Measurements from ENCODE around the gene LTA.

LTA gene

DNA sequence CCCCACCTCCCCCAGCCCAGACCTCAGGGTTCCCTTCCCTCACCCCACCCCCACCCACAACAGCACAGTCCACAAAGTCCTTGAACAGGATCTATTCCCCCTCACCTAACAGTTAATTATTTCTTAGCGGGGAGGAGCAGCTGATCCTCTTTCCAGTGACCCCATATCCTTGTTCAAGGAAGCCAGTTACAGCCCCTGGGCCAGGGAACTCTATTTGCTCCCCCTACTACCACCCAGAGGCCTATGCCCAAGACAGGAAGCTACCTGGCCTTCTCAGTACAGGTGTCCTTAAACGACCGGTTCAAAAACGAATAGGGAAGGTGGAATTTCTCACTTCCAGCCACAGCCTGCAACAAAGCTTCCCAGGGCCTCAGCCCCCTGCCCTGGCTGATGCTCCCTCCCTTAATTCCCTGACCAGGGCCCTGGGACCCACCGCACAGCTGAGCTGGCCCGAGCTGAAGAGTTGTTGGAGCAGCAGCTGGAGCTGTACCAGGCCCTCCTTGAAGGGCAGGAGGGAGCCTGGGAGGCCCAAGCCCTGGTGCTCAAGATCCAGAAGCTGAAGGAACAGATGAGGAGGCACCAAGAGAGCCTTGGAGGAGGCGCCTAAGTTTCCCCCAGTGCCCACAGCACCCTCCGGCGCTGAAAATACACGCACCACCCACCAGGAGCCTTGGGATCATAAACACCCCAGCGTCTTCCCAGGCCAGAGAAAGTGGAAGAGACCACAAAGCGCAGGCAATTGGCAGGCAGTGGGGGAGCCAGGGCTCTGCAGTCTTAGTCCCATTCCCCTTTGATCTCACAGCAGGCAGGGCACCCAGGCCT, 42.5 kb upstream of the LTA start (continued):
- TF ChIP-seq SCRT1 (tag by site-specific recombination; IDR thresholded peaks at IDR 0.05; ENCODE audit: borderline replicate concordance) (no peak), ZNF747 (tag by site-specific recombination; IDR thresholded peaks at IDR 0.05) (no peak), HIC1 (tag by site-specific recombination; IDR thresholded peaks at IDR 0.05) (0 out of 2 replicates have a peak, but pooled peaks have one; percentile 19), GLIS1 (tag by site-specific recombination; IDR thresholded peaks at IDR 0.05) (no peak), ZNF571 (tag by site-specific recombination; IDR thresholded peaks at IDR 0.05) (no peak), ZNF521 (tag by site-specific recombination; IDR thresholded peaks at IDR 0.05) (no peak), ZNF654 (tag by site-specific recombination; IDR thresholded peaks at IDR 0.05; ENCODE audit: low read depth) (no peak), ZNF2 (tag by site-specific recombination; IDR thresholded peaks at IDR 0.05) (0 out of 2 replicates have a peak, but pooled peaks have one; percentile 46), TCF7L2 (IDR thresholded peaks at IDR 0.05; ENCODE audit: borderline replicate concordance, low read depth, low read length) (no peak), ZNF514 (tag by site-specific recombination; IDR thresholded peaks at IDR 0.05) (no peak), ZNF48 (tag by site-specific recombination; IDR thresholded peaks at IDR 0.05) (no peak), PBX3 (CRISPR knock-in tag; IDR thresholded peaks at IDR 0.05) (no peak), ZFP69B (tag by site-specific recombination; IDR thresholded peaks at IDR 0.05) (peak; percentile 86), ZNF629 (tag by site-specific recombination; IDR thresholded peaks at IDR 0.05) (no peak), KLF1 (tag by site-specific recombination; IDR thresholded peaks at IDR 0.05) (no peak), ZSCAN16 (tag by site-specific recombination; IDR thresholded peaks at IDR 0.05) (no peak), TSHZ1 (tag by site-specific recombination; IDR thresholded peaks at IDR 0.05; ENCODE audit: borderline replicate concordance) (no peak), ZNF335 (tag by site-specific recombination; conservative IDR thresholded peaks at IDR 0.05) (no peak), PRDM10 (tag by site-specific recombination; IDR thresholded peaks at IDR 0.05) (0 out of 2 replicates have a peak, but pooled peaks have one; percentile 7), BCL11A (tag by site-specific recombination; IDR thresholded peaks at IDR 0.05; ENCODE audit: low read depth) (no peak), ZBTB44 (tag by site-specific recombination; IDR thresholded peaks at IDR 0.05) (no peak), ZNF138 (tag by site-specific recombination; IDR thresholded peaks at IDR 0.05; ENCODE audit: borderline replicate concordance) (no peak), ZSCAN5A (tag by site-specific recombination; IDR thresholded peaks at IDR 0.05) (no peak)
- TF ChIP-seq, protein P1, sequence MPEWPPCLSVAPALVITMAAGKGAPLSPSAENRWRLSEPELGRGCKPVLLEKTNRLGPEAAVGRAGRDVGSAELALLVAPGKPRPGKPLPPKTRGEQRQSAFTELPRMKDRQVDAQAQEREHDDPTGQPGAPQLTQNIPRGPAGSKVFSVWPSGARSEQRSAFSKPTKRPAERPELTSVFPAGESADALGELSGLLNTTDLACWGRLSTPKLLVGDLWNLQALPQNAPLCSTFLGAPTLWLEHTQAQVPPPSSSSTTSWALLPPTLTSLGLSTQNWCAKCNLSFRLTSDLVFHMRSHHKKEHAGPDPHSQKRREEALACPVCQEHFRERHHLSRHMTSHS (tag by site-specific recombination; IDR thresholded peaks at IDR 0.05) = no peak
